Inferior parietal cortex (tissue), 1 donor: ENCODE data around the gene CD3G.
"Not testable (repeated sequence)": the region's sequence is repeated elsewhere in the genome, so short reads cannot be mapped to it uniquely, and the experiment has no call there.

Experiments used
- DNase-seq: peaks from one replicate; pipeline ENCODE4 v3.0.0-alpha.2; 2016; ENCODE audit errors: extremely low spot score

The CD3G gene

GRCh38 chr11:118379497-118379896 lies 35.4 kb downstream of the CD3G start:
- DNase-seq, result no peak

DNA sequence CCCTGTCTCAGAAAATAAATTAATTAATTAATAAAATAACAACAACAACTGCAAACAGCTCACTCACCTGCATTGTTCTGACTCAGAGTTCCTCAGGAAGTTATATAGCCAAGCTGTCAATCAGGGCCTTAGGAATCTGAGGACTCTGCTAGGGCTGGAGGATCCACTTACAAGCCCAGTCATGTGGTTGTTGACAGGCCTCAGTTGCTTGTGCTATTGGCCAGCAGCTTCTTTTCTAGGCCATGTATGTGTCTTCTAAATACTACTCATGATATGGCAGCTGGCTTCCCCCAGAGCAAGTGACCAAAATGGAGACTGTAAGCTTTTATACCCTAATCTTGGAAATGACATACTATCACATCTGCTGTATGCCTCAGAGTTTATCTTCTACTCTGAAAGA lies 36.4 kb downstream of the CD3G start:
- DNase-seq, result no peak

GRCh38 chr11:118382954-118383353 lies 38.8 kb downstream of the CD3G start:
- DNase-seq, result no peak

GRCh38 chr11:118383657-118384056 lies 39.5 kb downstream of the CD3G start:
- DNase-seq, result no peak

GRCh38 chr11:118396097-118396501 lies 52.0 kb downstream of the CD3G start:
- no peak for DNase-seq

DNA sequence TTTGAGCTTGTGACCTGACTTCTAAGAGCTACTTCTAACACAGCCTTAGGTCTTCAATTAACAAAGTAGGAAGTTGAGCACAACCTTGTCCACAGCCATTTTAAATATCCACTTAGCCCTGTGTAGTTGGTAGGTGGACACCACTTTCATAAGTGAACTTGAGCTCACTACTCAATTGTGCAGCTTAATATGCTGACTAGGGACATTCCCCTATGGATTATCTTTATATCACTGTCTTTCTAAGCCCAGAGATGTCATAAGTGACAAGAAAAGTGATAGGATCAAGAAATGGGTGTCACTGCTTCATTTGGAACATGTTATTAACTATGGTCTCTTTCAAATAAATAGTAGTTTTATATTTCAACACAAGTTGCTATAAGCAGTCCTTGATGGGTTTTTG lies 53.3 kb downstream of the CD3G start:
- DNase-seq, result no peak

- DNase-seq, result no peak
These were observed 54.8 kb downstream of the CD3G start for GRCh38 chr11:118398791-118399559.

- peak; percentile 95 for DNase-seq
These were observed 57.2 kb downstream of the CD3G start, which contains the start of gene ATP5MG for GRCh38 chr11:118401151-118401879. ATP5MG (plus strand) TSS chr11:118401606; CDS start chr11:118401666, 60 bp downstream.

- DNase-seq, result no peak
These were observed 57.9 kb downstream of the CD3G start for GRCh38 chr11:118401880-118402590.

- DNase-seq, result not testable (repeated sequence)
These were observed 58.5 kb downstream of the CD3G start for GRCh38 chr11:118402594-118402993.
